Keratinocyte (primary cell): ENCODE measurements around the gene PLAGL1. TPM values are rescaled to one million over a fixed set of nuclear protein-coding genes. Genes with fewer than 3 reads are reported as not detected.

Experiments
- DNase-seq: peaks from one replicate; pipeline ENCODE4 v3.0.0-alpha.2; 2011; ENCODE audit warnings: low read depth, missing footprints, low spot score
- FAIRE-seq: peaks from 2 replicates; lab custom pipeline; 2011; peaks lifted over from hg19 to GRCh38; lab: Jason Lieb, UNC
- H2AFZ ChIP-seq: 2 replicates; pipeline ENCODE4 v1.6.0; 2012; ENCODE audit warnings: low read length, control low read depth, inconsistent platforms; ENCODE audit not compliant: control insufficient read depth
- H3K27ac ChIP-seq: 2 replicates; pipeline ENCODE4 v1.5.1; 2011; ENCODE audit warnings: low read length; ENCODE audit not compliant: control insufficient read depth, insufficient read depth
- H3K27me3 ChIP-seq: 3 replicates; pipeline ENCODE4 v1.6.0; 2011; ENCODE audit warnings: low read length; ENCODE audit not compliant: control insufficient read depth, insufficient read depth; ENCODE audit errors: extremely low read depth
- H3K36me3 ChIP-seq, 2 experiments: 2 replicates in 1 of 2; 3 replicates in 1 of 2; pipeline ENCODE4 v1.5.1; 2011; ENCODE audit warnings: low read length in 2 of 2, mild to moderate bottlenecking in 1 of 2; ENCODE audit not compliant: control insufficient read depth in 2 of 2, insufficient read depth in 2 of 2; ENCODE audit errors: extremely low read depth in 1 of 2
- H3K4me1 ChIP-seq: 3 replicates; pipeline ENCODE4 v1.5.1; 2011; ENCODE audit warnings: low read length; ENCODE audit not compliant: control insufficient read depth, insufficient read depth; ENCODE audit errors: extremely low read depth
- H3K4me2 ChIP-seq: 3 replicates; pipeline ENCODE4 v1.6.0; 2011; ENCODE audit warnings: low read depth, low read length; ENCODE audit not compliant: control insufficient read depth, insufficient read depth; ENCODE audit errors: extremely low read depth
- H3K4me3 ChIP-seq, 3 experiments: fragments of 200-600 bp in 1 of 3; sonication (generic) in 1 of 3; 2 replicates in 2 of 3; 3 replicates in 1 of 3; pipeline ENCODE4 v1.5.1; 2011 to 2016; ENCODE audit warnings: low read length in 3 of 3, mild to moderate bottlenecking in 3 of 3, control low read depth in 2 of 3, inconsistent platforms in 1 of 3, low read depth in 1 of 3, mixed read lengths in 1 of 3, mixed run types in 1 of 3, moderate library complexity in 1 of 3; ENCODE audit not compliant: control insufficient read depth in 2 of 3, insufficient read depth in 2 of 3; ENCODE audit errors: extremely low read depth in 1 of 3
- H3K79me2 ChIP-seq: 2 replicates; pipeline ENCODE4 v1.6.0; 2012; ENCODE audit warnings: low read length; ENCODE audit not compliant: control insufficient read depth, insufficient read depth
- H3K9ac ChIP-seq: 3 replicates; pipeline ENCODE4 v1.6.0; 2011; ENCODE audit warnings: low read length; ENCODE audit not compliant: control insufficient read depth, insufficient read depth; ENCODE audit errors: extremely low read depth
- H3K9me1 ChIP-seq: 3 replicates; pipeline ENCODE4 v1.6.0; 2011; ENCODE audit warnings: low read length; ENCODE audit not compliant: control insufficient read depth, insufficient read depth; ENCODE audit errors: extremely low read depth
- H3K9me3 ChIP-seq: 2 replicates; pipeline ENCODE4 v1.5.1; 2012; ENCODE audit warnings: low read depth, low read length; ENCODE audit not compliant: control insufficient read depth
- H4K20me1 ChIP-seq: 3 replicates; pipeline ENCODE4 v1.6.0; 2011; ENCODE audit warnings: low read length; ENCODE audit not compliant: control insufficient read depth, insufficient read depth; ENCODE audit errors: extremely low read depth
- CTCF ChIP-seq, 3 experiments: IDR thresholded peaks in 1 of 3; conservative IDR thresholded peaks in 1 of 3; optimal IDR thresholded peaks in 1 of 3; 2 replicates in 2 of 3; 3 replicates in 1 of 3; pipeline versions ENCODE3 to v1.5.1; 2011; ENCODE audit warnings: low read length in 3 of 3, mild to moderate bottlenecking in 3 of 3, moderate library complexity in 2 of 3, control low read depth in 1 of 3, inconsistent platforms in 1 of 3; ENCODE audit not compliant: insufficient read depth in 2 of 3; ENCODE audit errors: extremely low read depth in 1 of 3
- EZH2 ChIP-seq: IDR thresholded peaks from one replicate; pipeline ENCODE4 v1.6.1; 2012; ENCODE audit warnings: inconsistent platforms, mild to moderate bottlenecking, low read length, moderate library complexity
- dilution Hi-C: fragments of 300-500 bp; cut with MboI; formaldehyde crosslinking; loops from one replicate; pipeline ENCODE4 v1.7.0; 2020; ENCODE audit warnings: low sequenced_read_pairs; ENCODE audit not compliant: extremely low pct_ligation_motif_present
- polyA plus RNA-seq, 5 experiments: library from polyadenylated mRNA; depleted of rRNA in 3 of 5; stranded (reverse) in 3 of 5; stranded (forward) in 1 of 5; unstranded in 1 of 5; fragments of >200 nt; gene quantifications; 1 replicate in 1 of 5; 2 replicates in 3 of 5; 3 replicates in 1 of 5; pipeline versions ENCODE4 v1.2.1 to v1.2.3, GENCODE V29; 2011 to 2012; ENCODE audit warnings: missing spikeins in 2 of 5, low read depth in 1 of 5, low replicate concordance in 1 of 5

Gene PLAGL1
- polyA plus RNA-seq, 1 donor (not counting 4 experiments of a cell fraction or from before 2014, with no cell fraction given), result 8.9 TPM

GRCh38 chr6:143986463-143987065 is 21.5 kb downstream of the PLAGL1 start:
- Histone ChIP-seq H3K9me3 (no peaks in the 10 kb centered on the region), H3K27ac (no peak overlapping the region), H3K36me3 (no peaks in the 10 kb centered on the region), H4K20me1 (no peaks in the 10 kb centered on the region), H3K79me2 (no peaks in the 10 kb centered on the region), H3K4me1 (no peaks in the 10 kb centered on the region), H2AFZ (no peak overlapping the region), H3K4me3 (no peak overlapping the region), H3K27me3 (no peaks in the 10 kb centered on the region), H3K9ac (no peak overlapping the region), H3K9me1 (no peaks in the 10 kb centered on the region), H3K4me2 (no peak overlapping the region)
- dilution Hi-C loops, result no loop called here
- FAIRE-seq, result no peak
- DNase-seq, result no peak
- TF ChIP-seq CTCF (optimal IDR thresholded peaks at IDR 0.05 in 1 of 3, IDR thresholded peaks at IDR 0.05 in 1 of 3, conservative IDR thresholded peaks at IDR 0.05 in 1 of 3; ENCODE audit: extremely low read depth in 1 of 3, insufficient read depth in 2 of 3, low read length in 3 of 3), result no peak
- TF ChIP-seq EZH2, result no peak

- DNase-seq, result no peak
- H2AFZ ChIP-seq, result no peak overlapping the region
- H3K4me1 ChIP-seq, result no peaks in the 10 kb centered on the region
- H3K36me3 ChIP-seq, result no peaks in the 10 kb centered on the region
- H3K9ac ChIP-seq, result no peak overlapping the region
- H3K4me3 ChIP-seq, result no peak overlapping the region
- no peak overlapping the region for H3K4me2 ChIP-seq
- no peaks in the 10 kb centered on the region for H3K9me3 ChIP-seq
- dilution Hi-C loops, result no loop called here
- FAIRE-seq, result no peak
- TF ChIP-seq CTCF (optimal IDR thresholded peaks at IDR 0.05 in 1 of 3, IDR thresholded peaks at IDR 0.05 in 1 of 3, conservative IDR thresholded peaks at IDR 0.05 in 1 of 3; ENCODE audit: extremely low read depth in 1 of 3, insufficient read depth in 2 of 3, low read length in 3 of 3), result no peak
- TF ChIP-seq EZH2, result no peak
- no peaks in the 10 kb centered on the region for H4K20me1 ChIP-seq
- H3K79me2 ChIP-seq, result no peaks in the 10 kb centered on the region
- H3K9me1 ChIP-seq, result no peaks in the 10 kb centered on the region
- H3K27me3 ChIP-seq, result no peaks in the 10 kb centered on the region
- no peak overlapping the region for H3K27ac ChIP-seq
These were observed 23.4 kb downstream of the PLAGL1 start for GRCh38 chr6:143984666-143985065.
